DOHH2 (cell line): ENCODE results near the gene GALNT9.
"Not testable (repeated sequence)": the region's sequence is repeated elsewhere in the genome, so short reads cannot be mapped to it uniquely, and the experiment has no call there.

Experiments
- H3F3A ChIP-seq: fragments of 200-600 bp; sonication (generic), shearing (Covaris generic); 2 replicates; pipeline ENCODE4 v1.6.0; 2016; ENCODE audit warnings: antibody characterized with exemption, mild to moderate bottlenecking; ENCODE audit not compliant: control insufficient read depth, insufficient read depth
- H3K27ac ChIP-seq: fragments of 200-600 bp; sonication (generic); 2 replicates; pipeline ENCODE4 v1.5.1; 2014; ENCODE audit warnings: low read depth, mild to moderate bottlenecking, low read length, moderate library complexity
- H3K27me3 ChIP-seq: fragments of 200-600 bp; sonication (generic); 2 replicates; pipeline ENCODE4 v1.6.1; 2014; ENCODE audit warnings: mild to moderate bottlenecking, low read length, mixed read lengths; ENCODE audit not compliant: control insufficient read depth
- H3K36me3 ChIP-seq: fragments of 200-600 bp; sonication (generic); 2 replicates; pipeline ENCODE4 v1.6.1; 2014; ENCODE audit warnings: mild to moderate bottlenecking, low read length, moderate library complexity, mixed read lengths; ENCODE audit not compliant: control insufficient read depth
- H3K4me1 ChIP-seq: fragments of 200-600 bp; sonication (generic); 2 replicates; pipeline ENCODE4 v1.6.1; 2014; ENCODE audit warnings: mild to moderate bottlenecking, low read length, mixed read lengths; ENCODE audit not compliant: control insufficient read depth
- H3K4me2 ChIP-seq: fragments of 200-600 bp; sonication (generic); 2 replicates; pipeline ENCODE4 v1.6.0; 2014; ENCODE audit warnings: mild to moderate bottlenecking, low read length, moderate library complexity
- H3K4me3 ChIP-seq: fragments of 200-600 bp; sonication (generic); 2 replicates; pipeline ENCODE4 v1.5.1; 2014; ENCODE audit warnings: mild to moderate bottlenecking, low read length, mixed read lengths
- H3K79me2 ChIP-seq: fragments of 200-600 bp; sonication (generic); 2 replicates; pipeline ENCODE4 v1.6.1; 2014; ENCODE audit warnings: mild to moderate bottlenecking, low read length, mixed read lengths; ENCODE audit not compliant: control insufficient read depth
- H3K9me2 ChIP-seq: fragments of 200-600 bp; sonication (generic); replicated peaks from 2 replicates; pipeline ENCODE4 v1.6.1; 2014; ENCODE audit warnings: mild to moderate bottlenecking, low read length, mixed read lengths; ENCODE audit not compliant: control insufficient read depth
- H3K9me3 ChIP-seq: fragments of 200-600 bp; sonication (generic); 2 replicates; pipeline ENCODE4 v1.6.1; 2014; ENCODE audit warnings: antibody characterized with exemption, low read length, mixed read lengths; ENCODE audit not compliant: control insufficient read depth, insufficient read depth
- H4K20me1 ChIP-seq: fragments of 200-600 bp; sonication (generic); 2 replicates; pipeline ENCODE4 v1.6.0; 2014; ENCODE audit warnings: low read depth, mild to moderate bottlenecking, antibody characterized with exemption, low read length, moderate library complexity; ENCODE audit not compliant: control insufficient read depth, insufficient read depth
- EZH2phosphoT487 ChIP-seq: fragments of 200-600 bp; sonication (generic); IDR thresholded peaks from 2 replicates; pipeline ENCODE4 v1.6.1; 2017; ENCODE audit warnings: borderline replicate concordance, mild to moderate bottlenecking, antibody characterized with exemption, low read length, moderate library complexity, mixed read lengths
- TF ChIP-seq, protein P1 (sequence below): fragments of 200-600 bp; sonication (generic); IDR thresholded peaks from one replicate; pipeline ENCODE4 v1.5.1; 2014; ENCODE audit warnings: antibody characterized with exemption, mild to moderate bottlenecking, low read depth, low read length; ENCODE audit not compliant: poor library complexity, severe bottlenecking

GALNT9 gene

DNA sequence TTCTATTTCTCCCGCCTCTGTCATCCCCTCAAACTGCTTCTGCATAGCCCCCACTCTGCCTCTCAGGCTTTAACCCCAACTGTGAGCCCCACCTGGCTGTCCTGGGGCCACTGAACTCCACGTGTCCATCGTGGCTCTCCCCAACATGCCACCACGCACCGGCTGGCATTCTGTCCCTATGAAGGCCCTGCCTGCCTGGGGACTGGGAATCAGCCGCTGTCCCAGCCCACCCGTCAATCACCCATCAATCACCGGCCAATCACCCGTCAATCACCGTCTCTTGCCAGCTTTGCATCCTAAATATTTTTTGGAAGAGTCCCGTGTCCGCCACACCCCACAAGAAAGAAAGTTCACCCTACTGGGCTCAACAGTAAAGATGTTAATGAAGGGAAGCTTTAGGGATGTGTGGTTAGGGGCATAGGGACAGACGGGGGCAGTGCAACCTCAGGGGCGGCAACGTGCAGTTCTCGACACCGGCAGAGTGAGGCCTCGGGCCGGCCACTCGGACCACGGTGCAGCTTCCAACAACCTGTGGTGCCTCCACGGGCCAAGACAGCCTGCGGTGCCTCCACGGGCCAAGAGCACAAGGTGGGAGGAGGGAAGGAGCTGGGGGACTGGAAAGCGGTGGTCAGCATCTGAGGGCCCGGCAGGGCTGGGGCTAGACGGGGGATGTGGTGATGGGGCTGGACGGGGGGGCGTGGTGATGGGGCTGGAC is 85.6 kb downstream of the GALNT9 start:
- Histone ChIP-seq H3K36me3 (no peaks in the 10 kb centered on the region), H3K4me2 (no peak overlapping the region), H3K9me2 (no peaks in the 10 kb centered on the region), H3F3A (0 out of 2 replicates have a peak, but pooled peaks cover 3% of the 10 kb centered on the region), H4K20me1 (no peaks in the 10 kb centered on the region), H3K79me2 (no peaks in the 10 kb centered on the region), H3K9me3 (no peaks in the 10 kb centered on the region), H3K4me1 (no peaks in the 10 kb centered on the region), H3K27me3 (no peaks in the 10 kb centered on the region), H3K4me3 (no peak overlapping the region), H3K27ac (no peak overlapping the region)
- no peak for TF ChIP-seq EZH2phosphoT487
- TF ChIP-seq, protein P1, sequence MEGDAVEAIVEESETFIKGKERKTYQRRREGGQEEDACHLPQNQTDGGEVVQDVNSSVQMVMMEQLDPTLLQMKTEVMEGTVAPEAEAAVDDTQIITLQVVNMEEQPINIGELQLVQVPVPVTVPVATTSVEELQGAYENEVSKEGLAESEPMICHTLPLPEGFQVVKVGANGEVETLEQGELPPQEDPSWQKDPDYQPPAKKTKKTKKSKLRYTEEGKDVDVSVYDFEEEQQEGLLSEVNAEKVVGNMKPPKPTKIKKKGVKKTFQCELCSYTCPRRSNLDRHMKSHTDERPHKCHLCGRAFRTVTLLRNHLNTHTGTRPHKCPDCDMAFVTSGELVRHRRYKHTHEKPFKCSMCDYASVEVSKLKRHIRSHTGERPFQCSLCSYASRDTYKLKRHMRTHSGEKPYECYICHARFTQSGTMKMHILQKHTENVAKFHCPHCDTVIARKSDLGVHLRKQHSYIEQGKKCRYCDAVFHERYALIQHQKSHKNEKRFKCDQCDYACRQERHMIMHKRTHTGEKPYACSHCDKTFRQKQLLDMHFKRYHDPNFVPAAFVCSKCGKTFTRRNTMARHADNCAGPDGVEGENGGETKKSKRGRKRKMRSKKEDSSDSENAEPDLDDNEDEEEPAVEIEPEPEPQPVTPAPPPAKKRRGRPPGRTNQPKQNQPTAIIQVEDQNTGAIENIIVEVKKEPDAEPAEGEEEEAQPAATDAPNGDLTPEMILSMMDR = no peak

DNA sequence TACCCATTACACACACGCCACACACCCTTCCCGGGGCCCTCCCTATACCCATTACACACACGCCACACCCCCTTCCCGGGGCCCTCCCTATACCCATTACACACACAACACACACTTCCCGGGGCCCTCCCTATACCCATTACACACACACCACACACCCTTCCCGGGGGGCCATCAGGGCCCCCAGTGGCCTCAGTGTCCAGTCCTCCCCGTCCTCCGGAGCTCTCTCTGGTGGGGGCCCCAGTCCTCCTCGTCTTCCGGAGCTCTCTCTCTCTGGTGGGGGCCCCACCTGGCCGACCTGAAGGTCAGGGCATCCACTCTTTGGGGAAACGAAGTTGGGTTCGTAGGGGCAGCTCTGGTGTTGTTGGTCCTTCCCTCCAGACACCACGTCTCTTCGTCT is 86.2 kb downstream of the GALNT9 start:
- H3K36me3 ChIP-seq, H3K27ac ChIP-seq, H3K9me2 ChIP-seq, H3K4me1 ChIP-seq, H3K4me3 ChIP-seq, H4K20me1 ChIP-seq, H3K79me2 ChIP-seq, H3F3A ChIP-seq, H3K9me3 ChIP-seq, H3K27me3 ChIP-seq, H3K4me2 ChIP-seq: not testable (repeated sequence)

DNA sequence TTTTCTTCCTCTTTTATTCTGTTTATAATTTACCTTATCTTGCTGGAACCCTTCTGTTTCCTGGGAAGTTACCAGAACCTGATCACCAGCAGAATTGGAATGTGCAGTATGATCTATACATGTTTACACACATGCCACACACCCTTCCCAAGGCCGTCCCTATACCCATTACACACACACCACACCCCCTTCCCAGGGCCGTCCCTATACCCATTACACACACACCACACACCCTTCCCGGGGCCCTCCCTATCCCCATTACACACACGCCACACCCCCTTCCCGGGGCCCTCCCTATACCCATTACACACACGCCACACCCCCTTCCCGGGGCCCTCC is 88.8 kb downstream of the GALNT9 start:
- H3F3A ChIP-seq, H3K9me3 ChIP-seq: not testable (repeated sequence)

DNA sequence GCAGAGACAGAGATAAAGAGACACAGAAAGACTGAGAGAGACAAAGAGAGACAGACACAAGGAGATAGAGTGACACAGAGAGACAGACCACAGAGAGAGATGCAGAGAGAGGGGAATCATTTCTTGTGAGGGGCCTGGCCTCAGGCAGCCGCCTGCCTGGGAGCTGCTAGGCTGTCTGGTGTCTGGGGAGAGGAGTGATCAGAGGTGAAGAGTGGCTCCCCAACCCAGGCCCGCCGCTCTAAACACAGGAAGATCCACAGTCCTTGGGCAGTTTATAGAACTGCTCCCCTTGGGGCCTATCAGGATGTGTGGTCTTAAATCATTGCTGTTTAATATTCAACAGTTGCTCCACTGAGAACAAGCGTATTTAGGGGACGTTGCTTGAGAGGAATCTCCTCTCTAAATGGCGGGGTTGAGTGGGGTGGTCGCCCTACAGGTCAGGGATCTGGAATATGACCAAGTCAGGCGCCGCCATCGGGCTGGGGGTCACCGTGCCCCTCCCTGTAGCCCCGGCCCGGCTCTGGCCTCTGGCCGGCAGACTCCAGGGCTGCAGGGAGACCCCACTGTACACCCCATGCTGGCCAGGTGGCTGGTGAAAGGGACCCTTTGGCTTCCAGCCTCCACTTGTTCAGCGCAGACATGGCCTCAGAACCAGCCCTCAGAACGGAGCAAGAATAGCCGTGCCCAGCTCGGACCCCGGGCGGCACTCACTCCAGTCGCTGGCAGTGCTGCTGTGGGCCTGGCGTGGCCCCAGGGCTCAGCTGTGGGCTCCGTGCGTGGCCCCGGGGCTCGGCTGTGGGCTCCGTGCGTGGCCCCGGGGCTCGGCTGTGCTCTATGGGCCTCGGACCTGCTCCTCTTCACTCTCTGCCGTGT is 89.4 kb downstream of the GALNT9 start:
- H3K79me2 ChIP-seq = no peaks in the 10 kb centered on the region
- H3K4me2 ChIP-seq = no peak overlapping the region
- H3K4me1 ChIP-seq = no peaks in the 10 kb centered on the region
- H3F3A ChIP-seq = 0 out of 2 replicates have a peak, but pooled peaks cover 3% of the 10 kb centered on the region
- H3K36me3 ChIP-seq = no peaks in the 10 kb centered on the region
- H3K4me3 ChIP-seq = no peak overlapping the region
- no peaks in the 10 kb centered on the region for H4K20me1 ChIP-seq
- no peak overlapping the region for H3K27ac ChIP-seq
- peaks cover 3% of the 10 kb centered on the region; the same call in 1 of the 2 replicates for H3K9me3 ChIP-seq
- H3K27me3 ChIP-seq = no peaks in the 10 kb centered on the region
- TF ChIP-seq, protein P1 = no peak
- no peak for TF ChIP-seq EZH2phosphoT487
- H3K9me2 ChIP-seq = no peaks in the 10 kb centered on the region

More for the DNA sequence above, 88.8 kb downstream of the GALNT9 start:
- H3K79me2 ChIP-seq, H3K27me3 ChIP-seq, H3K4me2 ChIP-seq, H3K27ac ChIP-seq, H3K4me1 ChIP-seq, H3K36me3 ChIP-seq, H4K20me1 ChIP-seq, H3K4me3 ChIP-seq, H3K9me2 ChIP-seq: not testable (repeated sequence)
